ENCODE measurements around the gene SLC66A2.

DNA sequence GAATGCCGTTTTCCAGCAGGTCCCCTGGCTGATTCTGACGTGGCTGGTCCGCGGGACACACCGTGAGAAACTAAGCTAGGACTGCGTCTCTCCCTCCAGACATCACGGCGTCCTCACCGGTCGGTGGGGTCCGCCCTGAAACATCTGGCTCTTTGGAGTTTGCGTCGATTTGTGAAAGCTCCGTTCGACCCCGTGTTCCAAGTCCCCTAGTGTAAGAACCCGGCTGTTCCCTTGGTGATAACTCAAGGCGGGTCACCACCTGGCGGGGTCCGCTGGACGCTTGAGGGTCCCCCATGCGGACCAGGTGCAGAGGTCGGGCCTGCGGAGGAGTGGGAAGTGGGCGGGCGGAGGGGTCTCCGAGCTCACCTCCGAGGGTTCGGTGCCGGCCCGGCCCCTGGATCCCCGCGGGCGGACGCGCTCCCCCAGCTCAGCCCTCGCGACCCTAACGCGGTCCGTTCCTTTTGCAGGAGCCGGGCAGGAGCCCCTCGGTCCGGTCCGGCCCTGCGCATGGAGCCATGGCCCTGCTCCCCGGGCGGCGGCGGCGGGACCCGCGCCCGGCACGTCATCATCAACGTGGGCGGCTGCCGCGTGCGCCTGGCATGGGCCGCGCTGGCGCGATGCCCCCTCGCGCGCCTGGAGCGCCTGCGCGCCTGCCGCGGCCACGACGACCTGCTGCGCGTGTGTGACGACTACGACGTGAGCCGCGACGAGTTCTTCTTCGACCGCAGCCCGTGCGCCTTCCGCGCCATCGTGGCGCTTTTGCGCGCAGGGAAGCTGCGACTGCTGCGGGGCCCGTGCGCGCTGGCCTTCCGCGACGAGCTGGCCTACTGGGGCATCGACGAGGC is 88.1 kb downstream of the SLC66A2 start:
- TF ChIP-seq POLR2A (IDR thresholded peaks at IDR 0.05): no peak
- TF ChIP-seq, protein P1, sequence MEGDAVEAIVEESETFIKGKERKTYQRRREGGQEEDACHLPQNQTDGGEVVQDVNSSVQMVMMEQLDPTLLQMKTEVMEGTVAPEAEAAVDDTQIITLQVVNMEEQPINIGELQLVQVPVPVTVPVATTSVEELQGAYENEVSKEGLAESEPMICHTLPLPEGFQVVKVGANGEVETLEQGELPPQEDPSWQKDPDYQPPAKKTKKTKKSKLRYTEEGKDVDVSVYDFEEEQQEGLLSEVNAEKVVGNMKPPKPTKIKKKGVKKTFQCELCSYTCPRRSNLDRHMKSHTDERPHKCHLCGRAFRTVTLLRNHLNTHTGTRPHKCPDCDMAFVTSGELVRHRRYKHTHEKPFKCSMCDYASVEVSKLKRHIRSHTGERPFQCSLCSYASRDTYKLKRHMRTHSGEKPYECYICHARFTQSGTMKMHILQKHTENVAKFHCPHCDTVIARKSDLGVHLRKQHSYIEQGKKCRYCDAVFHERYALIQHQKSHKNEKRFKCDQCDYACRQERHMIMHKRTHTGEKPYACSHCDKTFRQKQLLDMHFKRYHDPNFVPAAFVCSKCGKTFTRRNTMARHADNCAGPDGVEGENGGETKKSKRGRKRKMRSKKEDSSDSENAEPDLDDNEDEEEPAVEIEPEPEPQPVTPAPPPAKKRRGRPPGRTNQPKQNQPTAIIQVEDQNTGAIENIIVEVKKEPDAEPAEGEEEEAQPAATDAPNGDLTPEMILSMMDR (IDR thresholded peaks at IDR 0.05): no peak
